D721Med (cell line): Measurements from ENCODE around the gene HRAS.

ENCODE experiments used
- DNase-seq: peaks from one replicate; pipeline ENCODE4 v3.0.0; 2011; ENCODE audit warnings: low spot score; ENCODE audit not compliant: insufficient read length
- FAIRE-seq: peaks from 2 replicates; lab custom pipeline; 2011; peaks lifted over from hg19 to GRCh38; lab: Jason Lieb, UNC
- TF ChIP-seq, protein P1 (sequence below): IDR thresholded peaks from 2 replicates; pipeline ENCODE4 v1.5.1; 2012; ENCODE audit warnings: mild to moderate bottlenecking, control low read depth; ENCODE audit not compliant: insufficient read depth; ENCODE audit errors: missing control alignments

The HRAS gene

DNA sequence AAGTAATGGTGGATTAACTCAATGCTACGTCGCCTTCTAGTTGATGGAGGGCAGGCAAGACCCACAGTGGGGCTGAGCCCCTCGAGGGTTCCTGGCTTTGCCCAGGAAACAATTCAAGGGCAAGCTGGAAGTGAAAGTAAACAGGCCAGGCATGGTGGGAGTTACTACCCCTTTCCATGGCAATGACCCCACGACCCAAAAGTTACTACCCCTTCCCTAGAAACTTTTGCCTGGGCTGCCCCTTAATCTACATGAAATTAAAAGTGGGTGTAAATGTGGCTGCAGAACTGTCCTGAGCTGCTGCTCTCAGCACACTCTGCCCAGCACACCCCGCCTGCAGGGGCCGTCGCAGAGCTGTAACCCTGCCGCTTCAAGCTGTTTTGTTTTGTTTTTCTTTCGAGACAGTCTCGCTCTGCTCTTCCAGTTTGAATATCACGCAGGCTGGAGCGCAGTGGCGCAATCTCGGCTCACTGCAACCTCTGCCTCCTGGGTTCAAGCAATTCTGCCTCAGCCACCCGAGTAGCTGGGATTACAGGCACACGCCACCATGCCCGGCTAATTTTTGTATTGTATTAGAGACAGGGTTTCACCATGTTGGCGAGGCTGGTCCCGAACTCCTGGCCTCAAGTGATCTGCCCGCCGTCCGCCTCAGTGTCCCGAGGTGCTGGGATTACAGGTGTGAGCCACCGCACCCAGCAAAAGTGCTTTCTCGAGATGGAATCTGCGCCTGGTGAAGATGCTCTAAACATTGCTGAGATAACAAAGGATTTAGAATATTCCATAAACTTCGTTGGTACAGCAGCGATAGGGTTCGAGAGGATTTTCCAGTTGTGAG lies 22.4 kb downstream of the HRAS start:
- no peak for DNase-seq
- TF ChIP-seq, protein P1, sequence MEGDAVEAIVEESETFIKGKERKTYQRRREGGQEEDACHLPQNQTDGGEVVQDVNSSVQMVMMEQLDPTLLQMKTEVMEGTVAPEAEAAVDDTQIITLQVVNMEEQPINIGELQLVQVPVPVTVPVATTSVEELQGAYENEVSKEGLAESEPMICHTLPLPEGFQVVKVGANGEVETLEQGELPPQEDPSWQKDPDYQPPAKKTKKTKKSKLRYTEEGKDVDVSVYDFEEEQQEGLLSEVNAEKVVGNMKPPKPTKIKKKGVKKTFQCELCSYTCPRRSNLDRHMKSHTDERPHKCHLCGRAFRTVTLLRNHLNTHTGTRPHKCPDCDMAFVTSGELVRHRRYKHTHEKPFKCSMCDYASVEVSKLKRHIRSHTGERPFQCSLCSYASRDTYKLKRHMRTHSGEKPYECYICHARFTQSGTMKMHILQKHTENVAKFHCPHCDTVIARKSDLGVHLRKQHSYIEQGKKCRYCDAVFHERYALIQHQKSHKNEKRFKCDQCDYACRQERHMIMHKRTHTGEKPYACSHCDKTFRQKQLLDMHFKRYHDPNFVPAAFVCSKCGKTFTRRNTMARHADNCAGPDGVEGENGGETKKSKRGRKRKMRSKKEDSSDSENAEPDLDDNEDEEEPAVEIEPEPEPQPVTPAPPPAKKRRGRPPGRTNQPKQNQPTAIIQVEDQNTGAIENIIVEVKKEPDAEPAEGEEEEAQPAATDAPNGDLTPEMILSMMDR, result no peak
- FAIRE-seq, result no peak

DNA sequence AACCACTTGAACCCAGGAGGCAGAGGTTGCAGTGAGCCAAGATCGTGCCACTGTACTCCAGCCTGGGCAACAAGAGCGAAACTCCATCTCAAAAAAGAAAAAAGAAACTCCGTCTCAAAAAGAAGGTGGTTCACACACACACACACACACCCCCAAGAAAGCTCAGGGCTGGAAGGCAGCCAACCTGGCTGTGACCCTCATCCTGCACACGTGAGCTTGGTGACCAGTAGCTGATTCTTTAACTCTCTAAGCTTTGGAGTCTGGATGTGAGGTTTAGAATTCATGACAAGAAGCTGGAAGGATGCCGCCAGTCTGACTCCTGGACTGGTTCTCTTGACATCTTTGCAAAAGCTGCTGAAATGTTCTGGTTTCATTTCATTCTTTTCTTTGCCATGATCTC lies 26.4 kb downstream of the HRAS start:
- no peak for FAIRE-seq
- no peak for DNase-seq
- TF ChIP-seq, protein P1, result no peak

- TF ChIP-seq, protein P1, result no peak
- no peak for DNase-seq
- FAIRE-seq, result no peak
Measured at GRCh38 chr11:507727-508515, 27.5 kb downstream of the HRAS start.

GRCh38 chr11:506995-507726 lies 28.2 kb downstream of the HRAS start, which contains the start of gene RNH1:
TSS of gene RNH1 (minus strand) at chr11:507242. CDS start at chr11:502162, 5,080 bp downstream.
- TF ChIP-seq, protein P1, result no peak
- no peak for FAIRE-seq
- peak; percentile 61 for DNase-seq

DNA sequence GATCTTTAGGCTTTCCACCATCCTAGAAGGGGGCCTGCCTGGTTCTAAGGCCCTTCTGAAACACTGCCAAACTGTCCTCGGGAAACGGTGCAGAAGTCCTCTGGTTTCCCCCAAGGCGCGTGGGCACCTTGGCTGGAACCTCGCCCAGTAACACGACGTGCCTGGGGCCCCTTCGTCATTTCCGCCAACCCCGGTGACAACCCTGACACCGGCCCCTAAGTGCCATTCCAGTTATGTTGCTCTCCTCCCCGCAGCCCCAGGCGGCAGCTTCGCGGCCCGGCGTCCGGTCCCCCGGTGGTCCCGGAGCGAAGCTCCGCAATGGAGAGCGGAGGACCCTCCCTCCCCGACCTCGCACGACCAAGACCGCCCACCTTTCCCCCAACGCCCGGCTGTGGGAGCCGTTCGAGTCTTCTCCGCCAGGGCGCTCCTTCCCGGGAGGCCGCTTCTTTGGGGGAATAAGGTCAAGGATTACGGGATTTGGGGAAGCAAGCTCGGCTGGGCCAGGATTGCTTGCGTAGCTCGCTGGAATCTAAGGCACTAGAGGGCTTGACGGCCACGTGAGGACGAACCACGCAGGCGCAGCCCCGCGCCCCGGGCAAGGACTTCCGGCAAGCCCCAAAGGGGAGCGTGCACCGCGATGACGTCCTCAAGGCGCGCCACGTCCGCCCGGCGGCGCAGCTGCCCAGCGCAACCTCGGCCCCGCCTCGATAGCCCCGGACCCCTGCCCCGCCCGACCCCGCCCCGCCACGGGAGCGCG lies 29.0 kb downstream of the HRAS start:
- FAIRE-seq (no peak), DNase-seq (peak; percentile 83)
- TF ChIP-seq, protein P1, result no peak

DNA sequence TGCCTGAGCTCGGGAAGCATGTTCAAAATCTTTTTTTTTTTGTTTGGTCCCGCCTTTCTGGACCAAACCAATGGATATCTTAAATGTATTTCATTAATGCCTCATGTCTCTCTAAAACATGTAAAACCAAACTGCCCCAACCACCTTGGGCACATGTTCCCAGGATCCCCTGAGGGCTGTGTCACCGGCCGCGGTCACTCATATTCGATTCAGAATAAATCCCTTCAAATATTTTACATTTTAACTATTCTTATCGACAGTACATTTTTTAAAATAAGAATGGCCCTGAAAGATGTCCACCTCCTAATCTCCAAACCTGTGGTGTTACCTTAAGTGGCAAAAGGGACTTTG lies 30.4 kb downstream of the HRAS start:
- TF ChIP-seq, protein P1, result no peak
- no peak for FAIRE-seq
- DNase-seq, result no peak
